SK-N-SH (cell line): ENCODE measurements around the gene DNAH9.

Experiments used
- CHD2 ChIP-seq: fragments of 150-350 bp; IDR thresholded peaks from 2 replicates; pipeline ENCODE4 v1.6.1; 2018; ENCODE audit warnings: low read length; ENCODE audit not compliant: partially characterized antibody
- CTCF ChIP-seq: fragments of 200-600 bp; sonication (generic); IDR thresholded peaks from 2 replicates; pipeline ENCODE4 v1.6.1; 2017; ENCODE audit warnings: antibody characterized with exemption, mild to moderate bottlenecking, moderate library complexity
- GABPA ChIP-seq: IDR thresholded peaks from 2 replicates; pipeline ENCODE4 v1.4.0; 2012; ENCODE audit warnings: low read depth, mild to moderate bottlenecking
- GATA2 ChIP-seq: sonication (generic); formaldehyde crosslinking; IDR thresholded peaks from 2 replicates; pipeline ENCODE4 v1.5.0; 2020; ENCODE audit warnings: mild to moderate bottlenecking, missing genetic modification reagents
- MAX ChIP-seq: IDR thresholded peaks from 2 replicates; pipeline ENCODE4 v1.4.0; 2012; ENCODE audit warnings: low read depth
- MXI1 ChIP-seq: IDR thresholded peaks from 2 replicates; pipeline ENCODE4 v1.6.1; 2012; ENCODE audit warnings: mild to moderate bottlenecking, low read depth, low read length, improper control_type of control experiment
- SMC3 ChIP-seq: IDR thresholded peaks from 2 replicates; pipeline ENCODE4 v1.6.1; 2012; ENCODE audit warnings: low read depth, low read length, improper control_type of control experiment
- TAF1 ChIP-seq: IDR thresholded peaks from 2 replicates; pipeline ENCODE4 v1.6.1; 2012; ENCODE audit warnings: low read depth, mild to moderate bottlenecking, low read length, moderate library complexity, borderline replicate concordance
- TCF12 ChIP-seq: IDR thresholded peaks from 2 replicates; pipeline ENCODE4 v1.4.0; 2012

GRCh38 chr17:11639736-11640462 is 41.6 kb downstream of the DNAH9 start:
- TF ChIP-seq MAX, result no peak
- TF ChIP-seq CHD2, result no peak
- TF ChIP-seq TCF12, result no peak
- TF ChIP-seq GABPA, result no peak
- no peak for TF ChIP-seq MXI1
- TF ChIP-seq CTCF, result no peak
- no peak for TF ChIP-seq GATA2
- TF ChIP-seq TAF1, result no peak
- TF ChIP-seq SMC3, result no peak
